HEK293 (cell line): ENCODE data around the gene KCNIP4.

Source experiments
- CTCF ChIA-PET: fragments of 350-600 bp; formaldehyde crosslinking; extraction: SDS; loops from one replicate; lab custom pipeline; 2021; ENCODE audit warnings: antibody characterized with exemption; lab: Yijun Ruan, JAX
- POLR2A ChIA-PET: fragments of 300-600 bp; formaldehyde crosslinking; extraction: SDS; loops from one replicate; lab custom pipeline; 2020; ENCODE audit warnings: antibody characterized with exemption, inconsistent platforms; lab: Yijun Ruan, JAX
- H3K27ac ChIP-seq: fragments of 200-500 bp; sonication (Bioruptor generic); 2 replicates; pipeline ENCODE4 v1.5.1; 2014; ENCODE audit warnings: low read depth, low read length, control low read depth, inconsistent platforms; ENCODE audit errors: extremely low read depth
- H3K36me3 ChIP-seq, 2 experiments: fragments of 200-500 bp in 1 of 2; sonication (Bioruptor generic) in 1 of 2; 1 replicate in 1 of 2; 2 replicates in 1 of 2; pipeline ENCODE4 v1.5.1; 2014 to 2017; ENCODE audit warnings: inconsistent platforms in 2 of 2, low read length in 2 of 2; ENCODE audit not compliant: control insufficient read depth in 2 of 2, insufficient read depth in 1 of 2
- H3K4me1 ChIP-seq: fragments of 200-500 bp; sonication (Bioruptor generic); 2 replicates; pipeline ENCODE4 v1.5.1; 2014; ENCODE audit warnings: mild to moderate bottlenecking, low read length, inconsistent platforms; ENCODE audit not compliant: control insufficient read depth, insufficient read depth
- H3K4me3 ChIP-seq: 2 replicates; pipeline ENCODE4 v1.5.1; 2011; ENCODE audit warnings: low read depth, mild to moderate bottlenecking, control low read depth, low read length, moderate library complexity
- H3K9me3 ChIP-seq: fragments of 200-500 bp; sonication (Bioruptor generic); 2 replicates; pipeline ENCODE4 v1.5.1; 2014; ENCODE audit warnings: low read depth, low read length, inconsistent platforms; ENCODE audit not compliant: control insufficient read depth, insufficient read depth
- BCL6B ChIP-seq: fragments of 450-650 bp; formaldehyde crosslinking; IDR thresholded peaks from 2 replicates; pipeline ENCODE4 v1.5.1; 2017; ENCODE audit warnings: missing biosample characterization, missing genetic modification characterization
- KLF16 ChIP-seq: fragments of 450-650 bp; formaldehyde crosslinking; IDR thresholded peaks from 2 replicates; pipeline ENCODE4 v1.5.1; 2017; ENCODE audit warnings: missing biosample characterization, missing genetic modification characterization
- MEIS1 ChIP-seq: sonication (generic); formaldehyde crosslinking; IDR thresholded peaks from 2 replicates; pipeline ENCODE4 v1.8.1; 2022; ENCODE audit warnings: missing genetic modification reagents, mild to moderate bottlenecking, borderline replicate concordance
- OSR2 ChIP-seq: fragments of 450-650 bp; formaldehyde crosslinking; IDR thresholded peaks from 2 replicates; pipeline ENCODE4 v1.5.1; 2016; ENCODE audit warnings: missing biosample characterization, missing genetic modification characterization
- REPIN1 ChIP-seq: fragments of 450-650 bp; formaldehyde crosslinking; IDR thresholded peaks from 2 replicates; pipeline ENCODE4 v1.5.1; 2017; ENCODE audit warnings: missing biosample characterization, missing genetic modification characterization, low read depth
- ZBTB49 ChIP-seq: fragments of 450-650 bp; formaldehyde crosslinking; IDR thresholded peaks from 2 replicates; pipeline ENCODE4 v1.5.1; 2016; ENCODE audit warnings: missing biosample characterization, missing genetic modification characterization, low read depth
- ZBTB7A ChIP-seq: fragments of 450-650 bp; formaldehyde crosslinking; IDR thresholded peaks from 2 replicates; pipeline ENCODE4 v1.5.1; 2016; ENCODE audit warnings: low read depth, missing biosample characterization, missing genetic modification characterization
- ZFHX2 ChIP-seq: fragments of 450-650 bp; formaldehyde crosslinking; conservative IDR thresholded peaks from 2 replicates; pipeline ENCODE4 v1.5.1; 2016; ENCODE audit warnings: missing biosample characterization, missing genetic modification characterization
- ZFP69B ChIP-seq: fragments of 450-650 bp; formaldehyde crosslinking; IDR thresholded peaks from 2 replicates; pipeline ENCODE4 v1.5.1; 2016; ENCODE audit warnings: missing biosample characterization, missing genetic modification characterization
- ZNF148 ChIP-seq: fragments of 450-650 bp; formaldehyde crosslinking; IDR thresholded peaks from 2 replicates; pipeline ENCODE4 v1.5.0; 2017; ENCODE audit warnings: missing biosample characterization, missing genetic modification characterization, borderline replicate concordance
- ZNF155 ChIP-seq: fragments of 450-650 bp; formaldehyde crosslinking; IDR thresholded peaks from 2 replicates; pipeline ENCODE4 v1.5.1; 2016; ENCODE audit warnings: missing biosample characterization, missing genetic modification characterization
- ZNF169 ChIP-seq: fragments of 450-650 bp; formaldehyde crosslinking; IDR thresholded peaks from 2 replicates; pipeline ENCODE4 v1.5.1; 2016; ENCODE audit warnings: missing biosample characterization, missing genetic modification characterization
- ZNF202 ChIP-seq: fragments of 450-650 bp; formaldehyde crosslinking; IDR thresholded peaks from 2 replicates; pipeline ENCODE4 v1.5.1; 2016; ENCODE audit warnings: missing biosample characterization, missing genetic modification characterization, borderline replicate concordance
- ZNF221 ChIP-seq: fragments of 450-650 bp; formaldehyde crosslinking; IDR thresholded peaks from 2 replicates; pipeline ENCODE4 v1.5.1; 2017; ENCODE audit warnings: missing biosample characterization, missing genetic modification characterization, borderline replicate concordance
- ZNF488 ChIP-seq: fragments of 450-650 bp; formaldehyde crosslinking; IDR thresholded peaks from 2 replicates; pipeline ENCODE4 v1.5.1; 2016; ENCODE audit warnings: missing biosample characterization, missing genetic modification characterization
- ZNF518A ChIP-seq: fragments of 450-650 bp; formaldehyde crosslinking; conservative IDR thresholded peaks from 2 replicates; pipeline ENCODE4 v1.5.1; 2016; ENCODE audit warnings: low read depth, missing biosample characterization, missing genetic modification characterization
- ZNF530 ChIP-seq: fragments of 450-650 bp; formaldehyde crosslinking; IDR thresholded peaks from 2 replicates; pipeline ENCODE4 v1.5.1; 2016; ENCODE audit warnings: low read depth, missing biosample characterization, missing genetic modification characterization
- ZNF555 ChIP-seq: fragments of 450-650 bp; formaldehyde crosslinking; conservative IDR thresholded peaks from 2 replicates; pipeline ENCODE4 v1.5.1; 2017; ENCODE audit warnings: missing biosample characterization, mild to moderate bottlenecking, missing genetic modification characterization, inconsistent platforms
- ZNF747 ChIP-seq: fragments of 450-650 bp; formaldehyde crosslinking; IDR thresholded peaks from 2 replicates; pipeline ENCODE4 v1.5.1; 2016; ENCODE audit warnings: missing biosample characterization, missing genetic modification characterization
- ZNF776 ChIP-seq: fragments of 450-650 bp; formaldehyde crosslinking; IDR thresholded peaks from 2 replicates; pipeline ENCODE4 v1.5.0; 2017; ENCODE audit warnings: missing biosample characterization, missing genetic modification characterization, borderline replicate concordance
- ZSCAN18 ChIP-seq: fragments of 450-650 bp; formaldehyde crosslinking; IDR thresholded peaks from 2 replicates; pipeline ENCODE4 v1.5.1; 2016; ENCODE audit warnings: missing biosample characterization, missing genetic modification characterization

Gene KCNIP4

GRCh38 chr4:20682853-20683252 lies 1265.7 kb downstream of the KCNIP4 start (continued):
- TF ChIP-seq KLF16 (tag by site-specific recombination) (no peak), ZNF518A (tag by site-specific recombination) (no peak), OSR2 (tag by site-specific recombination) (no peak), ZNF555 (tag by site-specific recombination) (no peak)
- TF ChIP-seq, all 188 proteins: peak for 0

- no peaks in the 10 kb centered on the region for H3K36me3 ChIP-seq
- TF ChIP-seq ZFP69B (tag by site-specific recombination) (no peak), ZNF202 (no peak), REPIN1 (tag by site-specific recombination) (no peak), ZBTB49 (no peak), ZNF221 (tag by site-specific recombination) (no peak), ZNF530 (tag by site-specific recombination) (no peak), ZNF148 (tag by site-specific recombination) (no peak), ZNF155 (tag by site-specific recombination) (no peak), ZFHX2 (tag by site-specific recombination) (no peak), ZSCAN18 (no peak), MEIS1 (CRISPR knock-in tag) (no peak), BCL6B (tag by site-specific recombination) (no peak), ZNF747 (no peak), ZNF776 (tag by site-specific recombination) (no peak), ZNF488 (tag by site-specific recombination) (no peak), ZBTB7A (no peak), ZNF169 (tag by site-specific recombination) (no peak)
- TF ChIP-seq, all 188 proteins: peak for 0
- ChIA-PET CTCF (interaction anchor here (0.6 kb wide), 1 partner anchor 153 kb away, joined by 6 read pairs; no protein-coding TSS in a partner anchor), POLR2A (no interaction called here)
- Histone ChIP-seq H3K4me1 (no peaks in the 10 kb centered on the region), H3K4me3 (no peak overlapping the region), H3K9me3 (no peaks in the 10 kb centered on the region), H3K27ac (no peak overlapping the region)
These were observed 1267.3 kb downstream of the KCNIP4 start for GRCh38 chr4:20681271-20681670.
